T-helper 1 cell treated with Interleukin-12 subunit alpha and Interleukin-12 subunit beta and Interleukin-4 antibody, amounts not matched to agents 30 μg/mL and 1 μg/mL, for 36 hours (primary cell): ENCODE measurements around the gene KIR3DL3.
"Not testable (repeated sequence)": the region's sequence is repeated elsewhere in the genome, so short reads cannot be mapped to it uniquely, and the experiment has no call there.

Source experiments
- H3K27ac Mint-ChIP-seq: one replicate; pipeline ENCODE4 v1.8.0; 2021; ENCODE audit warnings: mild to moderate bottlenecking, mixed read lengths
- H3K27me3 Mint-ChIP-seq: one replicate; pipeline ENCODE4 v1.8.0; 2021; ENCODE audit warnings: low read depth, mixed read lengths
- H3K36me3 Mint-ChIP-seq: one replicate; pipeline ENCODE4 v1.8.0; 2021; ENCODE audit warnings: low read depth, mixed read lengths
- H3K4me1 Mint-ChIP-seq: one replicate; pipeline ENCODE4 v1.8.0; 2021; ENCODE audit warnings: low read depth, mixed read lengths
- H3K4me3 Mint-ChIP-seq: one replicate; pipeline ENCODE4 v1.8.0; 2021; ENCODE audit warnings: mild to moderate bottlenecking, moderate library complexity, mixed read lengths
- H3K9me3 Mint-ChIP-seq: one replicate; pipeline ENCODE4 v1.8.0; 2021; ENCODE audit warnings: mixed read lengths

KIR3DL3 gene

GRCh38 chr19:54750276-54750675, 26.0 kb downstream of the KIR3DL3 start:
- not testable (repeated sequence) for H3K27me3 Mint-ChIP-seq, H3K4me3 Mint-ChIP-seq, H3K9me3 Mint-ChIP-seq, H3K27ac Mint-ChIP-seq, H3K36me3 Mint-ChIP-seq, H3K4me1 Mint-ChIP-seq

GRCh38 chr19:54756204-54757110, 32.2 kb downstream of the KIR3DL3 start:
- not testable (repeated sequence) for H3K4me1 Mint-ChIP-seq, H3K4me3 Mint-ChIP-seq, H3K27me3 Mint-ChIP-seq, H3K27ac Mint-ChIP-seq, H3K9me3 Mint-ChIP-seq, H3K36me3 Mint-ChIP-seq

- H3K36me3 Mint-ChIP-seq, H3K27me3 Mint-ChIP-seq, H3K27ac Mint-ChIP-seq, H3K4me3 Mint-ChIP-seq, H3K4me1 Mint-ChIP-seq, H3K9me3 Mint-ChIP-seq: not testable (repeated sequence)
Measured at GRCh38 chr19:54758577-54758976, 34.3 kb downstream of the KIR3DL3 start.

- H3K4me3 Mint-ChIP-seq = not testable (repeated sequence)
Measured at GRCh38 chr19:54764219-54764618, 40.0 kb downstream of the KIR3DL3 start.

GRCh38 chr19:54766464-54766863, 42.2 kb downstream of the KIR3DL3 start:
- H3K4me1 Mint-ChIP-seq, H3K4me3 Mint-ChIP-seq, H3K36me3 Mint-ChIP-seq, H3K27ac Mint-ChIP-seq, H3K9me3 Mint-ChIP-seq, H3K27me3 Mint-ChIP-seq: not testable (repeated sequence)

More at GRCh38 chr19:54764219-54764618, 40.0 kb downstream of the KIR3DL3 start:
- H3K27ac Mint-ChIP-seq, H3K9me3 Mint-ChIP-seq, H3K36me3 Mint-ChIP-seq, H3K27me3 Mint-ChIP-seq, H3K4me1 Mint-ChIP-seq: not testable (repeated sequence)

GRCh38 chr19:54769646-54770045, 45.4 kb downstream of the KIR3DL3 start, which contains the start of gene KIR2DL1:
Gene KIR2DL1, plus strand, starts transcription at chr19:54769793. Its CDS starts 58 bp downstream, at chr19:54769851.
- H3K4me1 Mint-ChIP-seq, H3K36me3 Mint-ChIP-seq, H3K4me3 Mint-ChIP-seq, H3K27me3 Mint-ChIP-seq, H3K27ac Mint-ChIP-seq, H3K9me3 Mint-ChIP-seq: not testable (repeated sequence)

GRCh38 chr19:54770511-54770910, 46.3 kb downstream of the KIR3DL3 start:
- H3K4me1 Mint-ChIP-seq, H3K36me3 Mint-ChIP-seq, H3K4me3 Mint-ChIP-seq, H3K9me3 Mint-ChIP-seq, H3K27ac Mint-ChIP-seq, H3K27me3 Mint-ChIP-seq: not testable (repeated sequence)

GRCh38 chr19:54771018-54771960, 47.0 kb downstream of the KIR3DL3 start:
- H3K27ac Mint-ChIP-seq, H3K4me3 Mint-ChIP-seq, H3K9me3 Mint-ChIP-seq, H3K27me3 Mint-ChIP-seq, H3K4me1 Mint-ChIP-seq, H3K36me3 Mint-ChIP-seq: not testable (repeated sequence)

- H3K4me3 Mint-ChIP-seq, H3K27ac Mint-ChIP-seq, H3K9me3 Mint-ChIP-seq, H3K4me1 Mint-ChIP-seq, H3K36me3 Mint-ChIP-seq, H3K27me3 Mint-ChIP-seq: not testable (repeated sequence)
Measured at GRCh38 chr19:54772666-54773065, 48.4 kb downstream of the KIR3DL3 start.

- H3K27ac Mint-ChIP-seq, H3K4me3 Mint-ChIP-seq, H3K4me1 Mint-ChIP-seq, H3K27me3 Mint-ChIP-seq, H3K36me3 Mint-ChIP-seq, H3K9me3 Mint-ChIP-seq: not testable (repeated sequence)
Measured at GRCh38 chr19:54775095-54775815, 51.0 kb downstream of the KIR3DL3 start.

GRCh38 chr19:54775830-54776229, 51.6 kb downstream of the KIR3DL3 start:
- not testable (repeated sequence) for H3K9me3 Mint-ChIP-seq, H3K36me3 Mint-ChIP-seq, H3K27me3 Mint-ChIP-seq, H3K4me1 Mint-ChIP-seq, H3K4me3 Mint-ChIP-seq, H3K27ac Mint-ChIP-seq

- not testable (repeated sequence) for H3K4me1 Mint-ChIP-seq, H3K27ac Mint-ChIP-seq, H3K27me3 Mint-ChIP-seq, H3K36me3 Mint-ChIP-seq, H3K9me3 Mint-ChIP-seq, H3K4me3 Mint-ChIP-seq
Measured at GRCh38 chr19:54777851-54778250, 53.6 kb downstream of the KIR3DL3 start.

- H3K27ac Mint-ChIP-seq, H3K4me1 Mint-ChIP-seq, H3K4me3 Mint-ChIP-seq, H3K9me3 Mint-ChIP-seq, H3K36me3 Mint-ChIP-seq, H3K27me3 Mint-ChIP-seq: not testable (repeated sequence)
Measured at GRCh38 chr19:54778896-54779295, 54.7 kb downstream of the KIR3DL3 start.

GRCh38 chr19:54782916-54783315, 58.7 kb downstream of the KIR3DL3 start:
- H3K9me3 Mint-ChIP-seq, H3K27ac Mint-ChIP-seq, H3K27me3 Mint-ChIP-seq, H3K4me3 Mint-ChIP-seq, H3K4me1 Mint-ChIP-seq, H3K36me3 Mint-ChIP-seq: not testable (repeated sequence)
